ENCODE data around the gene LAMA4.
"Not testable (repeated sequence)": the region's sequence is repeated elsewhere in the genome, so short reads cannot be mapped to it uniquely, and the experiment has no call there.

LAMA4 gene

GRCh38 chr6:112216662-112217551, 37.5 kb downstream of the LAMA4 start:
- no peak for DNase-seq (ENCODE audit: low spot score)

- DNase-seq (ENCODE audit: low spot score) = no peak
These were observed 38.7 kb downstream of the LAMA4 start for GRCh38 chr6:112215488-112216284.

- no peak for DNase-seq (ENCODE audit: low spot score)
These were observed 39.6 kb downstream of the LAMA4 start for GRCh38 chr6:112214739-112215269.

GRCh38 chr6:112210852-112211251, 43.5 kb downstream of the LAMA4 start:
- no peak for DNase-seq (ENCODE audit: low spot score)

GRCh38 chr6:112209131-112209530, 45.2 kb downstream of the LAMA4 start:
- no peak for DNase-seq (ENCODE audit: low spot score)

GRCh38 chr6:112207776-112208175, 46.6 kb downstream of the LAMA4 start:
- DNase-seq (ENCODE audit: low spot score) = no peak

GRCh38 chr6:112207131-112207530, 47.2 kb downstream of the LAMA4 start:
- no peak for DNase-seq (ENCODE audit: low spot score)

- DNase-seq (ENCODE audit: low spot score) = no peak
These were observed 48.3 kb downstream of the LAMA4 start for GRCh38 chr6:112206110-112206458.

GRCh38 chr6:112205427-112206109, 48.8 kb downstream of the LAMA4 start:
- no peak for DNase-seq (ENCODE audit: low spot score)

- DNase-seq (ENCODE audit: low spot score) = no peak
These were observed 50.0 kb downstream of the LAMA4 start for GRCh38 chr6:112204350-112204706.

GRCh38 chr6:112203577-112204349, 50.6 kb downstream of the LAMA4 start:
- no peak for DNase-seq (ENCODE audit: low spot score)

- no peak for DNase-seq (ENCODE audit: low spot score)
These were observed 51.6 kb downstream of the LAMA4 start for GRCh38 chr6:112202639-112203341.

GRCh38 chr6:112200185-112200914, 54.0 kb downstream of the LAMA4 start:
- not testable (repeated sequence) for DNase-seq (ENCODE audit: low spot score)

- DNase-seq (ENCODE audit: low spot score) = no peak
These were observed 55.4 kb downstream of the LAMA4 start for GRCh38 chr6:112199001-112199403.

GRCh38 chr6:112198582-112198981, 55.8 kb downstream of the LAMA4 start:
- no peak for DNase-seq (ENCODE audit: low spot score)

GRCh38 chr6:112197636-112198035, 56.7 kb downstream of the LAMA4 start:
- no peak for DNase-seq (ENCODE audit: low spot score)

GRCh38 chr6:112196306-112196705, 58.1 kb downstream of the LAMA4 start:
- DNase-seq (ENCODE audit: low spot score) = no peak

- DNase-seq (ENCODE audit: low spot score) = no peak
These were observed 59.2 kb downstream of the LAMA4 start for GRCh38 chr6:112195166-112195565.

- no peak for DNase-seq (ENCODE audit: low spot score)
These were observed 59.9 kb downstream of the LAMA4 start for GRCh38 chr6:112194511-112194910.

GRCh38 chr6:112193535-112194051, 60.8 kb downstream of the LAMA4 start:
- DNase-seq (ENCODE audit: low spot score) = no peak
